ENCODE results near the gene PTPRK.

PTPRK gene

GRCh38 chr6:128417698-128418097 lies 102.7 kb downstream of the PTPRK start:
- Histone ChIP-seq H3K4me1 (ENCODE audit: insufficient read depth, low read length, severe bottlenecking) (no peaks in the 10 kb centered on the region), H3K9me3 (ENCODE audit: low read length) (no peaks in the 10 kb centered on the region), H2AFZ (ENCODE audit: low read length) (no peak overlapping the region), H3K27ac (ENCODE audit: low read depth, low read length, poor library complexity, severe bottlenecking) (no peak overlapping the region), H3K36me3 (ENCODE audit: insufficient read depth, low read length) (no peaks in the 10 kb centered on the region), H3F3A (ENCODE audit: insufficient read depth, low read length) (no peaks in the 10 kb centered on the region), H3K9ac (ENCODE audit: low read length) (no peak overlapping the region), H3K4me3 (ENCODE audit: low read depth, low read length, poor library complexity, severe bottlenecking) (no peak overlapping the region), H3K27me3 (ENCODE audit: insufficient read depth, low read length) (no peaks in the 10 kb centered on the region), H3K9me2 (ENCODE audit: low read depth, low read length) (no peaks in the 10 kb centered on the region), H3K4me2 (ENCODE audit: low read length) (no peak overlapping the region), H4K20me1 (ENCODE audit: insufficient read depth, low read length) (no peaks in the 10 kb centered on the region), H3K79me2 (ENCODE audit: insufficient read depth, low read length) (no peaks in the 10 kb centered on the region)
- TF ChIP-seq CTCF (IDR thresholded peaks at IDR 0.05; ENCODE audit: low read length) (no peak), EZH2 (IDR thresholded peaks at IDR 0.05; ENCODE audit: borderline replicate concordance, low read length) (no peak)

GRCh38 chr6:128415387-128415786 lies 105.0 kb downstream of the PTPRK start:
- H3K4me1 ChIP-seq (ENCODE audit: insufficient read depth, low read length, severe bottlenecking), result no peaks in the 10 kb centered on the region
- no peak overlapping the region for H3K27ac ChIP-seq (ENCODE audit: low read depth, low read length, poor library complexity, severe bottlenecking)
- no peak overlapping the region for H3K4me2 ChIP-seq (ENCODE audit: low read length)

GRCh38 chr6:128414943-128415342 lies 105.5 kb downstream of the PTPRK start:
- Histone ChIP-seq H3K27me3 (ENCODE audit: insufficient read depth, low read length) (no peaks in the 10 kb centered on the region), H3K4me3 (ENCODE audit: low read depth, low read length, poor library complexity, severe bottlenecking) (no peak overlapping the region), H3K4me2 (ENCODE audit: low read length) (no peak overlapping the region), H3F3A (ENCODE audit: insufficient read depth, low read length) (no peaks in the 10 kb centered on the region), H3K79me2 (ENCODE audit: insufficient read depth, low read length) (no peaks in the 10 kb centered on the region), H3K4me1 (ENCODE audit: insufficient read depth, low read length, severe bottlenecking) (no peaks in the 10 kb centered on the region), H3K27ac (ENCODE audit: low read depth, low read length, poor library complexity, severe bottlenecking) (no peak overlapping the region), H2AFZ (ENCODE audit: low read length) (no peak overlapping the region), H3K36me3 (ENCODE audit: insufficient read depth, low read length) (no peaks in the 10 kb centered on the region), H3K9me3 (ENCODE audit: low read length) (no peaks in the 10 kb centered on the region), H3K9me2 (ENCODE audit: low read depth, low read length) (no peaks in the 10 kb centered on the region), H3K9ac (ENCODE audit: low read length) (no peak overlapping the region), H4K20me1 (ENCODE audit: insufficient read depth, low read length) (no peaks in the 10 kb centered on the region)
- TF ChIP-seq EZH2 (IDR thresholded peaks at IDR 0.05; ENCODE audit: borderline replicate concordance, low read length) (no peak), CTCF (IDR thresholded peaks at IDR 0.05; ENCODE audit: low read length) (no peak)

More at GRCh38 chr6:128415387-128415786, 105.0 kb downstream of the PTPRK start:
- Histone ChIP-seq H3K9me3 (ENCODE audit: low read length) (no peaks in the 10 kb centered on the region), H3K9me2 (ENCODE audit: low read depth, low read length) (no peaks in the 10 kb centered on the region), H3F3A (ENCODE audit: insufficient read depth, low read length) (no peaks in the 10 kb centered on the region), H3K9ac (ENCODE audit: low read length) (no peak overlapping the region), H3K36me3 (ENCODE audit: insufficient read depth, low read length) (no peaks in the 10 kb centered on the region), H3K27me3 (ENCODE audit: insufficient read depth, low read length) (no peaks in the 10 kb centered on the region), H2AFZ (ENCODE audit: low read length) (no peak overlapping the region), H3K4me3 (ENCODE audit: low read depth, low read length, poor library complexity, severe bottlenecking) (no peak overlapping the region), H4K20me1 (ENCODE audit: insufficient read depth, low read length) (no peaks in the 10 kb centered on the region), H3K79me2 (ENCODE audit: insufficient read depth, low read length) (no peaks in the 10 kb centered on the region)
- no peak for TF ChIP-seq EZH2 (IDR thresholded peaks at IDR 0.05; ENCODE audit: borderline replicate concordance, low read length)
- TF ChIP-seq CTCF (IDR thresholded peaks at IDR 0.05; ENCODE audit: low read length), result no peak
